ENCODE data around the gene ANKRD22.

- TF ChIP-seq POLR2A (IDR thresholded peaks at IDR 0.05; ENCODE audit: low read length), result no peak
- no peak for TF ChIP-seq GATA1 (IDR thresholded peaks at IDR 0.05; ENCODE audit: low read depth, low read length)
Observed at GRCh38 chr10:88833723-88834122, 17.9 kb downstream of the ANKRD22 start.

Measured in erythroblast (primary cell).